ENCODE results near the gene RGS7.
"Not testable (repeated sequence)": the region's sequence is repeated elsewhere in the genome, so short reads cannot be mapped to it uniquely, and the experiment has no call there.

Gene RGS7

GRCh38 chr1:241331328-241332036, 25.5 kb downstream of the RGS7 start:
- DNase-seq = no peak

- no peak for DNase-seq
Measured at GRCh38 chr1:241330619-241331327, 26.2 kb downstream of the RGS7 start.

- peak; percentile 58 for DNase-seq
Measured at GRCh38 chr1:241325456-241325855, 31.5 kb downstream of the RGS7 start.

- no peak for DNase-seq
Measured at GRCh38 chr1:241323514-241324195, 33.4 kb downstream of the RGS7 start.

GRCh38 chr1:241317676-241318075, 39.3 kb downstream of the RGS7 start:
- DNase-seq = no peak

- no peak for DNase-seq
Measured at GRCh38 chr1:241316372-241316771, 40.6 kb downstream of the RGS7 start.

- DNase-seq = no peak
Measured at GRCh38 chr1:241311056-241311746, 45.8 kb downstream of the RGS7 start.

GRCh38 chr1:241310451-241310850, 46.6 kb downstream of the RGS7 start:
- DNase-seq = no peak

GRCh38 chr1:241309651-241310050, 47.4 kb downstream of the RGS7 start:
- DNase-seq = no peak

GRCh38 chr1:241308471-241308870, 48.5 kb downstream of the RGS7 start:
- DNase-seq = peak; percentile 14

GRCh38 chr1:241308011-241308410, 49.0 kb downstream of the RGS7 start:
- no peak for DNase-seq

- no peak for DNase-seq
Measured at GRCh38 chr1:241306125-241306790, 50.7 kb downstream of the RGS7 start.

GRCh38 chr1:241302024-241302423, 55.0 kb downstream of the RGS7 start:
- DNase-seq = not testable (repeated sequence)

GRCh38 chr1:241299347-241299746, 57.7 kb downstream of the RGS7 start:
- DNase-seq = no peak

- DNase-seq = no peak
Measured at GRCh38 chr1:241292973-241293372, 64.0 kb downstream of the RGS7 start.

- DNase-seq = not testable (repeated sequence)
Measured at GRCh38 chr1:241291548-241291947, 65.5 kb downstream of the RGS7 start.

- no peak for DNase-seq
Measured at GRCh38 chr1:241286486-241286885, 70.5 kb downstream of the RGS7 start.

- no peak for DNase-seq
Measured at GRCh38 chr1:241276391-241276790, 80.6 kb downstream of the RGS7 start.

- DNase-seq = no peak
Measured at GRCh38 chr1:241275981-241276380, 81.0 kb downstream of the RGS7 start.

GRCh38 chr1:241275226-241275625, 81.8 kb downstream of the RGS7 start:
- no peak for DNase-seq

- no peak for DNase-seq
Measured at GRCh38 chr1:241274693-241275092, 82.3 kb downstream of the RGS7 start.

- DNase-seq = no peak
Measured at GRCh38 chr1:241272828-241273227, 84.2 kb downstream of the RGS7 start.

GRCh38 chr1:241271427-241271826, 85.6 kb downstream of the RGS7 start:
- no peak for DNase-seq

Measured in NCI-H1092 treated with DMSO at 0.1 percent for 48 hours (cell line).